ENCODE results near the gene MRPL34.

The MRPL34 gene

GRCh38 chr19:17309965-17310461, 4.3 kb downstream of the MRPL34 start:
- no peak for DNase-seq (ENCODE audit: low read depth)

DNA sequence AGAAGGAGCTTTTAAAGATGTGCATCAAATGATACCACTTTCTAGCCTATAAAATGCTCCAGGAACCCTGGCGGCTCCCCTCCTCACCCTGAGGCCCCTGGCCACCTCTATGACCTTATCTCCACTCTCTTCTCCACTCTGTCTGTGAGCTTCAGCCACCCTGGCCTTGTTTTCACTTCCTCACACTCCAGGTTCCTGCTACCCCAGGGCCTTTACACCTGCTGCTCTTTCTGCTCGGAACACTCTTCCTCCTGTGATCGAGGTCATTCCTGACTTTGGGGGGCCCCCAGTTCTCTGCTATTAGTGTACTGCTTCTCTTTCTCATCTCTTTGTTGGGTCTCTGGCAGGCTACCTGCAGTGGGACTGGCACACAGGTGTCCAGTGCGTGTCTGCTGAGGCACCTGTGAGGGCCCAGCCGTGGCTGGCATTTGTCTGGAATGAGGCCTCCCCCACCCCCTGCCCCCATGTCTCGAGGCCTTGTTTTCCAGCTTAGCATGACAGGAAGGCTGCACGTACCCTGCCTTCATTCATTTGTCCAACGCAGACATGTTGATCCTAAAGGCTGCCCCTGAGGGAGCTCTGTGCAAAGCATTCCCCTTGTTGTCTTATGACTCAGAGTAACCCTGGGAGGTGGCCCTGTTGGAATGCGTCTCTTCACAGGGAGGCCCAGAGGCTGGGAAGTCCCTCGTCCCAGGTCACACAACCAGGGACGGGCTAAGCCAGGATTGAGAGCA, 6.0 kb downstream of the MRPL34 start:
- peak; percentile 88 for DNase-seq (ENCODE audit: low read depth)

- DNase-seq (ENCODE audit: low read depth) = no peak
These were observed 6.8 kb downstream of the MRPL34 start for GRCh38 chr19:17312189-17313113.

GRCh38 chr19:17314007-17314593, 8.4 kb downstream of the MRPL34 start:
- DNase-seq (ENCODE audit: low read depth) = no peak

- no peak for DNase-seq (ENCODE audit: low read depth)
These were observed 13.3 kb downstream of the MRPL34 start for GRCh38 chr19:17318966-17319365.

DNA sequence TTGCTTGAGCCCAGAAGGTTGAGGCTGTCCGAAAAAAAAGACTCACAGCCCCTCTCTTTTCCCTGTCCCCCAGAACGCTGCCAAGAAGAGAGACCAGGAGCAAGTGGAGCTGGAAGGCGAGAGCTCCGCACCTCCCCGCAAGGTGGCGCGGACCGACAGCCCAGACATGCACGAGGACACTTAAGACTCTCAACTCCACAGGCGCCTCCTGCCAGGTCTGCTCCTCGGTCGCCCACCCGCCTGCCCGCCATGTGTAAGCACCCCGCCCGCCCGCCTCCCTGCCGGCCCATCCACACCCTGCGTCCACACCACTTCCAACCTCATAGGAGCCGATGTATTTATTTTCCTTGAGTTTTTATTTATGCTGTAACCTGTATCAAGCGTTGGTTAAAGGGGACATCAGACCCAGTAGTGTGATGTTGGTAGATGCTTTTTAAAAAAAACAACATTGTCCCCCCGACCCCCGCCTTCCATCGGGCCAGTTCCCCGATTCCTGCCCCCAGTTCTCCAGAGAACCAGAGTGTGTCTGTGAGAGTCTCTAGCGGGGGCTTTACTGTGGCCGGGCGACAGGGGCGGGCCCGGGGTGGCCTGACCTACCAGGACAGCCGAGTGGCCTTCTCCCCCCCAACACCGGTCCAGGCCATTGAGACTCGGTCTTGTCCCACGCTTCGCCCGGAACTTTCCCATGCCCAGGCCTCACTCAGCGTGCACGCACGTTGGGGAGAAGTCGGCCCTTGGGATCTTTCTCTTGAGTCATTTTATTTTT, 14.0 kb downstream of the MRPL34 start:
- DNase-seq (ENCODE audit: low read depth) = no peak

DNA sequence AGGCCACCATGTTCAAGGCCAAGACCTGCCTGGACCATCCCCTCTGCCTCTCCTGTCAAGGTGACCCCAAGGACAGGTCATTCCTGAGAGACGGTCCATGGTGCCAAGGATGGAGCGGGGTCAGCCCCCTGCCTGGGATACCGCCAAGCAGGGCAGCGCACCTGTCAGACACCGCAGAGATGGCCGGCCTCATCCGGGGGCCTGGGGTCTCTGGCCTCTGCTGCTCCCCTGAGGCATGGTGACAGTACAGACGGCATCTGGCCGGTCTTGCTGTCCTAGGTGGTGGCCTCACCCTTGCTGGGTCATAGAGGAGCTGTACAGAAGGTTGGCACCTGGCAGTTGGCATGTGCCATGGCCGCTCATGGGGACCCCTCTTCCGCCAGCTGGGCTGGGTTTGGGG, 14.8 kb downstream of the MRPL34 start:
- DNase-seq (ENCODE audit: low read depth) = no peak

DNA sequence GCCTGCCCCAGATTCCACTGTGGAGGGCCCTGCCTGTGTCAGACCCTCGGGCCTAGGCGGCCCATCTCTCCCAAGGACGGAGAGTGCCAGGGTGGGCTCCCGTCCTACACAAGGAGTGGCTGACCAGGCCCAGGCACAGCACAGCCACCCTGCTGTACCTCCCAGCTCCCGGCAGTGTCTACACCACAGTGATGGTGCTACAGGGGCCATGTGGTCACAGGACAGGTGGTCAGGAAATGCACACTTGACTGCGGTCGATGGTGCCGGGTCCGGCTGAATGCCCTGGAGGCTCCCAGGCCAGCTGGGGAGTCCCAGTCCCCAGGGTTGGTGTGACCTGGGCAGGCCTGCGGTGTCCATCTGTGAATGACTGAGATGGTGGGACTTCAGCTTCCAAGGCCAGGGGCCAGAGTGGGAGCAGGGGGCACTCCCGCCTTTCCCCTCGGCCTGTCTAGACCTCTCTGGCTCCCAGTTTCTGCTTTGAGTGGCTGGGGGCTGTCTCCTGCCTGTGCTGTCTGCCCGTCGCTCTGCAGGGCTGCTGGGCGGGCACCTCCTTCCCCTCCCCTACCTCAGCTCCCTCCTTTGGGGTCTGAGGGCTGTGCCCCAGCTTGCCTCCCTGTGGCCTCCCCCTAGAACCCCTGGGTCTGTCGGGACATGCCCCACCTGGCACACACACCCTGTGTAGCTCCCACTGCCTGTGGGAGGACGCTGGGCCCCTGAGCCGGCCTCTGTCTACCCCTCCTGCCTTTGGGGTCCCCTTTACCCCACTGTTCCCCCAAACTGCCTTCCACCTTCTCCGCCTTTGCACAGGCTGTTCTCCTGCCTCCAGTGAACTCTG, 16.2 kb downstream of the MRPL34 start:
- no peak for DNase-seq (ENCODE audit: low read depth)

- no peak for DNase-seq (ENCODE audit: low read depth)
These were observed 17.2 kb downstream of the MRPL34 start for GRCh38 chr19:17322854-17323253.

GRCh38 chr19:17323300-17323963, 17.8 kb downstream of the MRPL34 start:
- no peak for DNase-seq (ENCODE audit: low read depth)

- no peak for DNase-seq (ENCODE audit: low read depth)
These were observed 18.3 kb downstream of the MRPL34 start for GRCh38 chr19:17323964-17324332.

- DNase-seq (ENCODE audit: low read depth) = no peak
These were observed 18.9 kb downstream of the MRPL34 start for GRCh38 chr19:17324357-17325114.

- no peak for DNase-seq (ENCODE audit: low read depth)
These were observed 19.5 kb downstream of the MRPL34 start for GRCh38 chr19:17325133-17325532.

GRCh38 chr19:17325881-17326594, 20.4 kb downstream of the MRPL34 start:
- DNase-seq (ENCODE audit: low read depth) = no peak

GRCh38 chr19:17326595-17326966, 20.9 kb downstream of the MRPL34 start:
- DNase-seq (ENCODE audit: low read depth) = no peak

DNA sequence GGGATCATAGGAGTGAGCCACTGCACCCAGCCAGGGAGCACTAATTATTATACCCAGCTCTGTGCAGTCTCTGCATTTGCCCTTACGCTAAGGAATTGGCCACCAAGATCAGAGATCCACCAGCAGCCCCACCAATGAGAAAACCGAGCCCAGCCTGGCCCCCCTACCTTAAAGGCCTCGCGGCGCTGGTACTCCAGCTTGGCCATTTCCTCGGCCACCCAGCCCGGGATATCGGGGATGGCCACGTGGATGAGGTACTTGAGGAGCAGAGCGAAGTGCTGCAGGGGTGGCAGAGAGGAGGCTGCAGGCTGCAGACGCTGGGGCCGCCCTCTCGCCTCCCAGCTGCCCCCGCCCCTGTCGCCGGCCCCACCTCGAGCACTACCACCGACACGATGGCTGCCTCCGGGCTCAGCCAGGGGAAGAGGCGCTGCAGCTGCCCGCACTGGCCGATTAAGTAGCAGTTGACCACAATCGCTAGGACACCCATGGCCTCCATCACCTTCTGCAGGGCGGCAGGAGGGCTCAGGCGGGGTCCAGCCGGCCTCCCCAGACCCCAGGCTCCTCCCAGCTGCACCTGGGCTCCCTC, 21.5 kb downstream of the MRPL34 start:
- DNase-seq (ENCODE audit: low read depth) = no peak

- DNase-seq (ENCODE audit: low read depth) = no peak
These were observed 22.2 kb downstream of the MRPL34 start for GRCh38 chr19:17327654-17328516.

All from ELR (cell line).